NCI-H2196 (cell line): ENCODE results near the gene DRAP1.
A peak's percentile ranks its signal among the peaks of the same experiment; 100 is the strongest.

Source experiments
- DNase-seq: peaks from one replicate; lab custom pipeline; 2025; ENCODE audit not compliant: unreplicated experiment; lab: John Stamatoyannopoulos, UW

DRAP1 gene

GRCh38 chr11:65900899-65901180 is 18.4 kb upstream of the DRAP1 start:
- no peak for DNase-seq

- DNase-seq, result no peak
These were observed 16.2 kb upstream of the DRAP1 start for GRCh38 chr11:65903068-65903481.

- no peak for DNase-seq
These were observed 15.5 kb upstream of the DRAP1 start for GRCh38 chr11:65903715-65904114.

GRCh38 chr11:65906602-65907001 is 12.6 kb upstream of the DRAP1 start:
- DNase-seq, result no peak

GRCh38 chr11:65907878-65908277 is 11.3 kb upstream of the DRAP1 start:
- DNase-seq, result no peak

GRCh38 chr11:65911682-65912568 is 7.3 kb upstream of the DRAP1 start:
- peak; percentile 76 for DNase-seq

GRCh38 chr11:65912845-65913244 is 6.4 kb upstream of the DRAP1 start:
- no peak for DNase-seq

GRCh38 chr11:65915101-65915820 is 4.0 kb upstream of the DRAP1 start:
- no peak for DNase-seq

GRCh38 chr11:65915821-65916251 is 3.4 kb upstream of the DRAP1 start:
- DNase-seq, result no peak

GRCh38 chr11:65916391-65916790 is 2.8 kb upstream of the DRAP1 start:
- no peak for DNase-seq

- DNase-seq, result no peak
These were observed 2.2 kb upstream of the DRAP1 start for GRCh38 chr11:65917077-65917433.

GRCh38 chr11:65917434-65918210 is 1.6 kb upstream of the DRAP1 start:
- DNase-seq, result no peak

GRCh38 chr11:65918211-65919140 is 750 bp upstream of the DRAP1 start, which contains the start of gene C11orf68:
Gene C11orf68 (minus strand): TSS chr11:65919062. CDS start chr11:65919031, 31 bp downstream.
- DNase-seq, result peak; percentile 48

GRCh38 chr11:65919573-65920371 is 546 bp downstream of the DRAP1 start:
- peak; percentile 22 for DNase-seq

- no peak for DNase-seq
These were observed 1.2 kb downstream of the DRAP1 start for GRCh38 chr11:65920372-65920802.

GRCh38 chr11:65921033-65921555 is 1.9 kb downstream of the DRAP1 start:
- no peak for DNase-seq

GRCh38 chr11:65921876-65922275 is 2.6 kb downstream of the DRAP1 start:
- DNase-seq, result no peak

GRCh38 chr11:65922565-65922964 is 3.3 kb downstream of the DRAP1 start:
- no peak for DNase-seq

- DNase-seq, result no peak
These were observed 6.2 kb downstream of the DRAP1 start for GRCh38 chr11:65925397-65925796.
